Measurements from ENCODE around the gene GID8. TPM values are rescaled to one million over a fixed set of nuclear protein-coding genes. Genes with fewer than 3 reads are reported as not detected.

The GID8 gene
- total RNA-seq, 1 donor from 2014 or later: 19.3 TPM

- DNase-seq (ENCODE audit: low spot score) (no peak), ATAC-seq (peak; percentile 25)
Measured at GRCh38 chr20:62968378-62969178, 30.6 kb downstream of the GID8 start.

GRCh38 chr20:62969179-62969760 is 31.3 kb downstream of the GID8 start:
- ATAC-seq (peak; percentile 6), DNase-seq (ENCODE audit: low spot score) (no peak)

- DNase-seq (ENCODE audit: low spot score): no peak
- no peak for ATAC-seq
Measured at GRCh38 chr20:62969939-62970306, 32.0 kb downstream of the GID8 start.

GRCh38 chr20:62970307-62971210 is 32.6 kb downstream of the GID8 start:
- peak; percentile 52 for ATAC-seq
- peak; percentile 64 for DNase-seq (ENCODE audit: low spot score)

GRCh38 chr20:62971211-62971949 is 33.4 kb downstream of the GID8 start:
- DNase-seq (ENCODE audit: low spot score) (no peak), ATAC-seq (no peak)

- DNase-seq (ENCODE audit: low spot score): peak; percentile 85
Measured at GRCh38 chr20:62971950-62972844, 34.2 kb downstream of the GID8 start.

GRCh38 chr20:62972845-62973745 is 35.1 kb downstream of the GID8 start:
- no peak for ATAC-seq
- no peak for DNase-seq (ENCODE audit: low spot score)

More at GRCh38 chr20:62971950-62972844, 34.2 kb downstream of the GID8 start:
- peak; percentile 86 for ATAC-seq

GRCh38 chr20:62975251-62975760 is 37.4 kb downstream of the GID8 start:
- ATAC-seq (no peak), DNase-seq (ENCODE audit: low spot score) (no peak)

- DNase-seq (ENCODE audit: low spot score): no peak
Measured at GRCh38 chr20:62975812-62976508, 38.0 kb downstream of the GID8 start.

GRCh38 chr20:62976886-62977285 is 38.9 kb downstream of the GID8 start:
- ATAC-seq (no peak), DNase-seq (ENCODE audit: low spot score) (no peak)

More at GRCh38 chr20:62975812-62976508, 38.0 kb downstream of the GID8 start:
- ATAC-seq: no peak

GRCh38 chr20:62977613-62978560 is 39.9 kb downstream of the GID8 start:
- DNase-seq (ENCODE audit: low spot score) (no peak), ATAC-seq (no peak)

GRCh38 chr20:62978561-62978943 is 40.6 kb downstream of the GID8 start:
- no peak for ATAC-seq
- DNase-seq (ENCODE audit: low spot score): no peak

GRCh38 chr20:62979310-62979709 is 41.4 kb downstream of the GID8 start:
- ATAC-seq (no peak), DNase-seq (ENCODE audit: low spot score) (no peak)

- DNase-seq (ENCODE audit: low spot score): no peak
Measured at GRCh38 chr20:62979876-62980373, 42.0 kb downstream of the GID8 start.

GRCh38 chr20:62980380-62980960 is 42.5 kb downstream of the GID8 start:
- no peak for ATAC-seq
- no peak for DNase-seq (ENCODE audit: low spot score)

More at GRCh38 chr20:62979876-62980373, 42.0 kb downstream of the GID8 start:
- no peak for ATAC-seq

- DNase-seq (ENCODE audit: low spot score) (no peak), ATAC-seq (no peak)
Measured at GRCh38 chr20:62980970-62981369, 43.0 kb downstream of the GID8 start.
